Activated CD8-positive, alpha-beta T cell treated with anti-CD3 and anti-CD28 coated beads, Interleukin-2, amount 10 ng/mL, durations not matched to agents 7 days and 5 days (primary cell): ENCODE measurements around the gene TM4SF20. TPM values are rescaled to one million over a fixed set of nuclear protein-coding genes. Genes with fewer than 3 reads are reported as not detected.

Experiments used
- total RNA-seq, 2 experiments: library from RNA; stranded (reverse); gene quantifications; one replicate each; pipeline ENCODE4 v1.2.3, GENCODE V29; 2021

Gene TM4SF20
- total RNA-seq, 2 experiments from 2014 or later = not detected

Other genes starting within 250 kb of the TM4SF20 start
- not detected for gene COL4A4, start 215.1 kb downstream of the TM4SF20 start, total RNA-seq
- gene COL4A3, start 214.7 kb downstream of the TM4SF20 start, total RNA-seq = not detected
- 10 to 100 TPM; 64.5 to 68.3 TPM for gene MFF, start 54.1 kb downstream of the TM4SF20 start, total RNA-seq
- not detected for gene SCYGR1, start 8.6 kb upstream of the TM4SF20 start, total RNA-seq
- gene AGFG1, start 92.8 kb upstream of the TM4SF20 start, total RNA-seq = 10 to 100 TPM; 65.6 to 71.2 TPM
- gene SCYGR2, start 219.6 kb upstream of the TM4SF20 start, total RNA-seq = not detected
- gene SCYGR3, start 235.5 kb upstream of the TM4SF20 start, total RNA-seq = not detected
- gene SCYGR4, start 238.2 kb upstream of the TM4SF20 start, total RNA-seq = not detected